GM19372 (cell line): Measurements from ENCODE around the gene GFRAL.
"Not testable (repeated sequence)": the region's sequence is repeated elsewhere in the genome, so short reads cannot be mapped to it uniquely, and the experiment has no call there.

Experiments used
- ATAC-seq: cut with Tn5 transposase; IDR thresholded peaks from one replicate; pipeline ENCODE4 v1.9.1; 2021; ENCODE audit warnings: mild to moderate bottlenecking, low read depth, moderate library complexity; ENCODE audit not compliant: unreplicated experiment

Gene GFRAL, protein sequence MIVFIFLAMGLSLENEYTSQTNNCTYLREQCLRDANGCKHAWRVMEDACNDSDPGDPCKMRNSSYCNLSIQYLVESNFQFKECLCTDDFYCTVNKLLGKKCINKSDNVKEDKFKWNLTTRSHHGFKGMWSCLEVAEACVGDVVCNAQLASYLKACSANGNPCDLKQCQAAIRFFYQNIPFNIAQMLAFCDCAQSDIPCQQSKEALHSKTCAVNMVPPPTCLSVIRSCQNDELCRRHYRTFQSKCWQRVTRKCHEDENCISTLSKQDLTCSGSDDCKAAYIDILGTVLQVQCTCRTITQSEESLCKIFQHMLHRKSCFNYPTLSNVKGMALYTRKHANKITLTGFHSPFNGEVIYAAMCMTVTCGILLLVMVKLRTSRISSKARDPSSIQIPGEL

DNA sequence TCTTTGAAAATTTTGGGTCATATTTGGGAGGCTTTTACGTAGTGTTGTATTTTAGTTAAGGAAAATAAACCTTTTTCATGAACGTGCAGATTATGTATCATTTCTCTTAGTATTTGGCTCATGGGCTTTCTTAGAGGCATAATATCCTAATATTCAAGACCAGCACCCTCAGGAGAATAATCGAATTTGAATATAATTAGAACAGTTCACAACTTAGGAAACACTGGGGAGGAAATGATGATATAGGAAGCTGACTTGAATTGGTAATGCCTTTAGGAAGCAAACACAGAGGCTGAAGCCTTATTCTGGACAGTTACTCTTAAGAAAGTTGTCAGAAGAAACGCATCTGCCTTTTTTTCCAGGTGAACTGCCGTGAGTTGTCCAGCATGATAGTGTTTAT, at the start of gene GFRAL:
TSS of gene GFRAL (plus strand) at position 301 of the 400 bp plus-strand sequence. CDS start at position 387, 86 bp downstream.
- no peak for ATAC-seq

DNA sequence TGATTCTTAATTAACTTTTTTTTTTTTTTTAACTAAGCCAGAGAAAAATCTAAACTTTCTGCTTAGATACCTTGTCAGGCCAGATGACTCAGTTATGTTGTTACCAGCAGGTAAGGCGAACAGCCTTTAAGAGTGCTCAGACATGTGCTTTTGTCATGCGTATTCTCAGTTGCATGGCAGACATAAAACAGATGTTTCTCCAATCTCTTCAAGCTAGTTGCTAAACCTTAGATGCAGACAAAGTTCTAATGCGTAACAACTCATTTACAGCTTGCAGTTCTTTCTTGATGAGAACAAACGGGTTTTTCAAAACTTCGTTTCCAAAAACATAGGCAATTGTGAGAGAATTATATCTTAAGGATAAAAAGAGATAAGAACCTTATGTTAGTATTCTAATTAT, 49.6 kb upstream of the GFRAL start:
- no peak for ATAC-seq

DNA sequence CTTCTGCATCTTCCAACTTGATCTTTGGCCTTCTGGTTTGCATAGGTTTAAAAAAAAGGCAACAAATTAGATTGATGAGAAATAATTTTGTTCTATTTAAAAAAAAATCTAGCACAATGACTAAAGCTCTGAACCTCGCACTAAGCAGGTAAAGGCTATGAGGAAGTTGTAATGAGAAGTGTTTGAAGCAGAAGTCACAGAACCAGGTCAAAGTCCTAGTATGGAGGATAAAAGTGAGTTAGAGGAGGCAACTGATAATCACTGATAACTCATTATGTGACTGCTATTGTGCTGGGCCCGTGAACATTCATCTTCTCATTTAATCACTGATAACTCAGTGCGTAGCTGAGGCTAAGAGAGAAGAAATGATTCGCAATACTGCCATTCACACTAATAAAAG, 46.1 kb upstream of the GFRAL start:
- no peak for ATAC-seq

DNA sequence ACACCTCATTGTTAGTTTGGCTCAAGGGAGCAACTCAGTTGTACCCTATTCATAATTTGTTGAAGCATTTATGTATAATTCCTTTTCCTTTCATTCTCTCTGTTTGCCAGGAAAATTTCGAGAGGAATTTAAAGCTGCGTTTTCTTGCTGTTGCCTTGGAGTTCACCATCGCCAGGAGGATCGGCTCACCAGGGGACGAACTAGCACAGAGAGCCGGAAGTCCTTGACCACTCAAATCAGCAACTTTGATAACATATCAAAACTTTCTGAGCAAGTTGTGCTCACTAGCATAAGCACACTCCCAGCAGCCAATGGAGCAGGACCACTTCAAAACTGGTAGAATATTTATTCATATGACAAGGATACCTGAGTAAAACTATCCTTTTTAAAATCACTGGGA, 45.2 kb upstream of the GFRAL start:
- ATAC-seq, result no peak

DNA sequence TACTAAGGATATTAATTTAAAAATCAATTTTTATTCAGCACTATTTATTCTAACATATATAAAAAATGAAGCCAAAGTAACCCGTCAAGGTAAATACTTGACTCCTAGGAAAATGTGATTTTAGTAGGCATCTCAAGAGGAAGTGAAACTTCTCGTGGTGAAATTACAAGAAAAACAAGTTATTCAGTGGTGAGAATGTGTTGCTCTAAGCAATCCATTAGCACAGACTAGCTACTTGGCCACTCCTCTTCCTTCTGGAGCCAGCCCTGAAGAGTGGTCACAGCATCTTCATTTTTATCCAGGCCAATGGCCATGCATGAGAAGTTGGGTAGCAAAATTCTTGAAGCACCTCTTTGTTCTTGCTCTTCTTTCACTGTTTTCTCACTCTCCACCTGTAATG, 40.4 kb upstream of the GFRAL start:
- ATAC-seq, result no peak

DNA sequence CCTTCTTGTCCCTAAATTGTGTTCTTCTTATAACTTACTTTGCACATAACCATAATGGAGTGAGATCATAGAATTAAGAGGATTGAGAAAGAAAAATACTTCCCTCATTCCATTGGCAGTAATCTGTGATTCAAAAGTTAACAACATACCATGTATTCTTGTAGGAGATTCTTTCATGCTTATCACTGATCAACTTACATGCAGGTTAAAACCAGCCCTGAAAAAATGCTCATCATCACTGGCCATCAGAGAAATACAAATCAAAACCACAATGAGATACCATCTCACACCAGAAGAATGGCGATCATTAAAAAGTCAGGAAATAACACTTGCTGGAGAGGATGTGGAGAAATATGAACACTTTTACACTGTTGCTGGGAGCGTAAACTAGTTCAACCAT, 36.5 kb upstream of the GFRAL start:
- no peak for ATAC-seq

DNA sequence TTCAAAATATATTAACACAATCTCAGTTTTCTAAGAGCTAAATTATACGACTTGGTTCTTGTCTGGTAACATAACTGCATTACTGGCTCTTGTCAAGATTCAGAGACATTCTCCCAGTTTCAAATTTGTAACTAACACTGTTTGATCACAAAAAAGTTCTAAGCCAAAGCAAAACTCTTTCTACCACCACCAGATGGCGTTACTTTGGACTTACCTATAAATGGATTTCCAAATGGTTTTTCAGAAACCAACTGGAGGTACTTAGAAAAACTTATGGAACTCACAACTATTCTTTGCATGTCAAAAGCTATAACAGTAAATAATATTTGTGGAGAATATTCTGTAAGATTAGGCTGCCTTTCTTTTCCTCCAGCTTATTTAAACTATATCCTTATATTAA, 34.2 kb upstream of the GFRAL start:
- no peak for ATAC-seq

DNA sequence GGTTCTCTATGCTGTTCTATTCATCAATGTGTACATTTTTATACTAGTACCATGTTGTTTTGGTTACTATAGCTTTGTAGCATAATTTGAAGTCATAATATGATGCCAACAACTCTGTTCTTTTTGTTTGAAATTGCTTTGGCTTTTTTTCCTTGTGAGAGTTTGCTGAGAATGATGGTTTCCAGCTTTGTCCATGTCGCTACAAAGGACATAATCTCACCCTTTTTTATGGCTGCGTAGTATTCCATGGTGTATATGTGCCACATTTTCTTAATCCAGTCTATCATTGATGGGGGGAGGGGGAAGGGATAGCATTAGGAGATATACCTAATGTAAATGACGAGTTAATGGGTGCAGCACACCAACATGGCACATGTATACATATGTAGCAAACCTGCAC, 30.1 kb upstream of the GFRAL start:
- not testable (repeated sequence) for ATAC-seq

DNA sequence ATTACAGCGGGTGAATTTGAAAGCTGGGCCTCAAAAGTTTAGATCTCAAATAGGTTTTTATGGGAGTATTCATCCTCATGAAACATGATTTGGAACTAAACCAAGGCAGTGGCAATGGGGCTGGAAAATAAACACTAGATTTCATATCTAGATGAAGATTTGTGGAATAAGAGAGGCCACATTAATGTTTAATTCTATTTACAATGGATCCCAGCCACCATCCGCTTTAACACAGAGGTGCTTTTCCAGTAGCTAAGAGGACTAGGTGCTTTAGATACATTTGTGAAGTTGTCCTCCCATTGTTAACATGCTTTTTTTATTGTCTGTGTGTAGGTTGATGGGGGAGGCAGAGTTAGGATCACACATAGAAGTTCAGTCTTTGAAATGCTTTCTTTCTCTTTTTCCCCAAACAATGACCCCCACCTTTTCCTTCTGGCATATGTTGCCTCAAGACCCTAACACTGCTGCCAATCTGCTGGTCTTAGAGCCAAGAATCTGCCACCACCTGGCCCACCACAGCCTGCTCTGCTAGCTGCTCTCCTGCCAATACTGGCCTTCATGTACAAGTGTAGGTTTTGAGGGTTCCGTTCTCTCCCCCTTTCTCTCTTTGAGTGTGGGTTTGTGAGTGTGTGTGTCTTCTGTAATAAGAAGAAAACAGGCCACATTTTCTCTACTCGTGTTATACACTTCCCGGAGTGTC, 27.8 kb upstream of the GFRAL start:
- ATAC-seq, result no peak

DNA sequence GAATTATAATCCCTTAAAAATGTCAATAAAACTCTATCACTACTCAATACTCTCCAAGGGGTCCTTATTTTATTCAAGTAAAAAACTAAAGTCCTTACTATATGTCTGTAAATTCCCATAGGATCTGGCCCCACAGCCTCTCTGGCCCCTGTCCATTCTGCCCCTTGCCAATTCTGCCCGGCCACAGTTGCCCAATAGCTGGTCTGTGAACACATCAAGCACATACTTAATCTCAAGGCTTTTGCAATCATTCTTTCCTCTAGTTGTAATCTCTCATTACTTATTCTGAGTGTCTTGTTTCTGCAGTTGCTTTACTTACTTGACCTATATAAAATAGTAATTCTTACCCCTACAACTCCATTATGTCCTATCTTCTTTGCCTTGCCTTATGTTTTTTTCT, 22.5 kb upstream of the GFRAL start:
- ATAC-seq, result no peak

DNA sequence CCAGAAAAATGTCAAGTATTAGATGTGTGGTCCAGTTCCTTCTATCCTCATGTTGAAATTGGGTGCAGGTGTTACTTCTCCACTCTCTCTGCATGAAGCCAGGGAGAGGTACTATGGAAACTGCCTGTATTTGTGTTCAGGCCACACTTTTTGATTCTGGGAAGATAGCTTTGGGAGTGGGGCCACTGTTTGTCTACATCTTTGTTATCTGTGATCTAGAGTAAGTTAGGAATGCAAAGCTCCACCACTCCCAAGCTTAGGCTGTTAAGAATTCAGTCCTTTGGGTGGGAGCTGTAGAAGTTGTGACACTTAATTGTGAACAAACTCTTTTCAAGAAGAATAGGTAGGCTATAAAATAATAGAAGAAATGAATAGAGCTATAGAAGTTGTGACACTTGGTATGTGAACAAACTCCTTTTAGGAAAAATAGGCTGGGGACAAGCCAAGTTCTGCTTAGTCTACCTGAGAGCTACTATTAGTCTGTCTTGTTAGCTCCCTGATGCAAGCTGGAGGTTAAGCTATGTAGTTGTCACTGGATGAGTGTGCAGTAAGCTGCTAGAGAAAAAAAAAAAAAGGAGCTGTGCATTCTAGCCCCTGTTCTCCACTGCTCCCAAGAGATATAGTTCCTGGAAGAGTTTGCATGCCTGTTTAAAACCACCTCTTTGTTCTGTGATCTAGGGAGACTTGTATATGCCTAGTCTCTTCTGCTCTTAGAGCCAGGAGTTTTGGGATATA, 7.1 kb upstream of the GFRAL start:
- no peak for ATAC-seq

DNA sequence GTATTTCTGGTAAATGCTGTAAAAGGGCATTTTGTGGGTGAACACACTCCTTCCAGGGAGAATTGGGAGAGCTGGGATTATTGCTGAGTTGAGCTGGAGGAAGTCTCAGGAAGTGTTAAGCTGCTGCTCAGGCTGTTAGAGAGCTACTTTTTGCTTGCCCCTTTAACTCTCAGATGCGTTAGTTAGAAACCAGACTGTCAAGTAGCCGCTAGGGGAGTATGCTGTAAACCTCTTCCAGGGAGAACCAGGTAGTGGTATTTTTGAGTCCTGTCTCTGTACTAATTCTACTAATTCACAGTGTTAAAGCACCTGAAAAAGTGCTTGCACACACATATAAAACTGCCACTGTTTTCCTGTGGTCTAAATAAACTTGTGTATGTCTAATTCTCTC, 6.6 kb upstream of the GFRAL start:
- no peak for ATAC-seq

DNA sequence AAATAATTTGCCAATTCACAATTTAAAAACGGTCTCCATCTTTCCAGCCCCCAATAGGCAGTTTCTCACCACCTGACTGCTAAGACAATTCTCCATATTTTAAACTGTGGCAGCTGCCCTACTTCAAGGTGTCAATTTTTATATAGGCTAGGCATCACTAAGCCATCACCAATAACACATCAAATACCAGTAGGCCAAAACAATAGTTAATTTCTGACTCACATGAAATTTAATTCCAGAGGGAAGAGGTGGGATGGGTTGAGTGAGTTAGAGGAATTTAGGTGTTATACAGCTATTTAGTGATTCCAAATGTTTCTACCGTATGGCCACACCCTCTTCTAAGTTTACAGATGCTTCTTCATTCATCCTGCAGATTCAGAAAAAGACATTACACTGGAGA, 49.9 kb downstream of the GFRAL start:
- ATAC-seq, result no peak

DNA sequence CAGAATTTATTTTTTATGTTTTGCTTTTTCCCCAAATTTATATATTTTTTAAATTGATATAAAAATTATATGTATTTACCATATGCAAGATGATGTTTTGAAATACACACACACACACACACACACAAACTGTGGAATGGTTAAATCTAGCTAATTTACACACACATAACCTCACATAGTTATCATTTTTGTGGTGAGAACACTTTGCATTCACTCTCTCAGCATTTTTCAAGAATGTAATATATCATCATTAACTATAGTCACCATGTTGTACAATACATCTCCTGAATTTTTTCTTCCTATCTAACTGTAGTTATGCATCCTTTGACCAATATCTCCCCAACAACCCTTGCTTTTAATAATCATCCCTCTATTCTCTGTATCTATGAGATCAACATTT, 52.2 kb downstream of the GFRAL start:
- no peak for ATAC-seq

DNA sequence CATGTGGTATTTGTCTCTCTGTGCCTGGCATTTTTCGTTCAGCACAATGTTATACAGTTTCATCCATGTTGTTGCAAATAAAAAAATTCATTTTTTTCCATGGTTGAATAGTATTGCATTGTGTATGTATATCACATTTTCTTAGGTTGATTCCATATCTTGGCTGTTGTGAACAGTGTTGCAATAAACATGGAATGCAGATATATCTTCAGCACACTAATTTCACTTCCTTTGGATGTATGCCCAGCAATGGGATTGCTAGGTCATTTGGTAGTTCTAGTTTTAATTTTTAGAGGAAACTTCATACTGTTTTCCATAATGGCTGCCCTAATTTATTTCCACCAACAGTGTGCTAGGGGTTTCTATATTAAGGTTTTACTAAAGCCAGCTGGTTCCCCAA, 52.6 kb downstream of the GFRAL start:
- ATAC-seq, result no peak

DNA sequence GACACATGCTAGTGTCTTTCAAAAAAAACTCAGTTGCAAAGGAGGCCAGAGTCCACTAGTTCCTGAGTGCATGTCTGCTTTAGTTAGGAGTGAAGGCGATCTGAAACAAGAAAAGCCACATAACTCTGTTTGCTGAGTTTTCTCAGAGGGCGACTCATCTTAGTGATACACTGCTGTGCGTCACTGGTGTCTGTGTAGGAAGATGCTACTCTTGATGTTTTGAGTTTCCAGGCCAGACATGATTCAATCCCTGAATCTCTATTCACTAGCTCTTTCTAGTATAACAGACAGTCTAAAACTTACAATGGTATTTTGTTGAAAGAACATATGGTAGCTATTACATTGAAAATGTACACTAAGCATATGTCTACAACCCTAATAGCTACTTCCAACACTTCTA, 60.9 kb downstream of the GFRAL start:
- ATAC-seq, result no peak

DNA sequence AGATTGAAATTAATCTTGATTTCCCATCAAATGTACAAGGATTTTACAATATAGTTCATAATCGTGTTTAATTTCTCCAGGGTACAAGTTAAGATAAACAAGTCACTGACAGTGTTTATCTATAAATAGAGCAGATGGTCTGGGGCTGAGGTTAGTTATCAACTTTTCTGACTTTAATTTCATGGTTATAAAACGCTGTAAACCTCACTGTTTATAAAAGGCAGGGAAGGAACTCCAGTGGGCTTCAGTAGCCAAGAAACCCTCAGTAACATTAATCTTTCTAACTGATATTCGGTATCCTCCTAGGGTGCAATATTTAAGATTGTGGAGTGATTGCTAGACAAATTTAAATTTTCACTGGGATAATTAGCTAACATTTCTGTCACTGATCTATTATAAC, 68.6 kb downstream of the GFRAL start:
- no peak for ATAC-seq

DNA sequence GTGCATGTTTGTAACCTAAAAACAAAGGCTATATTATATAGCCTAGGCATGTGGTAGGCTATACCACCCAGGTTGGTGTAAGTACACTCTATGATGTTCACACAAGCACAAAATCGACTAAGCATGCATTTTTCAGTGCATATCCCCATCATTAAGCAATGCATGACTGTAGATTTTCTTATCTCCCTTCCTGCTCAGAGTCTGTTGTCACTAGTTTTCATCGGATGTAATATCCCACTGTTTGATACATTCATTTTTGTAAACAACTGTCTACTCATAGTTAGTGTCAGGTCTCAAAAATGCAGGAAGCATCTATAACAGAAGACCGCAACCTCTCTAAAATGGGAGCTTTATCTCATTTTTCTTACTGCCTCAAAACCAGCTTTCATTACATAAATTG, 70.7 kb downstream of the GFRAL start:
- no peak for ATAC-seq

DNA sequence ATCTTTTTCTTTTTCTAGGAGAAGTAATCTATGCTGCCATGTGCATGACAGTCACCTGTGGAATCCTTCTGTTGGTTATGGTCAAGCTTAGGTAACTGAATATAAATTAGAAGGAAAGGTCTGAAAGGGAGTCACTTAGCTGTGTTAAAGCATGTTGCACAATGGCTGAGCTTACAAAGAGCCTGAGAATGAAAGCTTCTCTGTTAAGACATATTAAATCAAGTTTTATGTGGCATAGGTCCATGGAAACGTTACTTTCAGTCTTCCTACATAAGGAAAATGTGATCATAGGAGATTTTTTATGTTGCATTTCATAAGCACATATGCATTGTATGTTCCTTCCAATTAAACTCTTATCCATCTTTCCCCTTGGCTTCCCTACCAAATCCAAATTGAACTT, 72.1 kb downstream of the GFRAL start:
- no peak for ATAC-seq

DNA sequence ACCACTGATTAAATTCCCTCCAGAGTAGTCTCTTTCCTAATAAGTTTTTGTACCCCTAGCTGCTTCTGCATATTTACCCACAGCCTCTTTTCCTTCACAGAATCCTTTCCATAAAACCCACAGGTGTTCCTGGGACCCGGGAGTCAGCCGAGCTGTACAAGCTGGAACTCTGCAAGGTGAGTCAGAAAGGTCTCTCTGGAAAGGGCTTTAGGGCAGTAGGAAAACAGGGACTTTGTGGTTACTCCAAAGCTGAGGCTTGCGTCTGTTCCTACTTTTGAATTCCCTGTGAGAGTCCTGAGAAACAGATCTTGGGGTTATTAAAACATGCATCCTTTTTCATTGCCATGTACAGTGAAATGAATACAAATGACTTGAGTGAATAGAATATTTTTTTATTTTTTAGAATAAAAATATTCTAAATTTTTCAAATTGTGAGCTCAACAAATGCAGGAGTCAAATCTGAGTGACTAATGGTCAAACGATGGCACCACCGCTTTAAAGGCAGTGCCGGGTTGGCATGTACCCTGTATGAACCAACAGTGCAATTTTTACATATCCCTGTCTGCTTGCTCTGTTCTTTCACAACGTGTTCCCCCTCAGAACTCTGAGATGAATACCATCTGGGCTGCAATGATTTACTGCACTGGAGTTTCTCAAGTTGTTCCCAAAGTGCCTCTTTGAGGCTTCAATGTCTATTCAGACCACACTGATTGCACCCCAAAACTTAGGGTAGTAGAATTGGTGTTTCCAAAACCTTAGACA, 78.4 kb downstream of the GFRAL start:
- no peak for ATAC-seq

DNA sequence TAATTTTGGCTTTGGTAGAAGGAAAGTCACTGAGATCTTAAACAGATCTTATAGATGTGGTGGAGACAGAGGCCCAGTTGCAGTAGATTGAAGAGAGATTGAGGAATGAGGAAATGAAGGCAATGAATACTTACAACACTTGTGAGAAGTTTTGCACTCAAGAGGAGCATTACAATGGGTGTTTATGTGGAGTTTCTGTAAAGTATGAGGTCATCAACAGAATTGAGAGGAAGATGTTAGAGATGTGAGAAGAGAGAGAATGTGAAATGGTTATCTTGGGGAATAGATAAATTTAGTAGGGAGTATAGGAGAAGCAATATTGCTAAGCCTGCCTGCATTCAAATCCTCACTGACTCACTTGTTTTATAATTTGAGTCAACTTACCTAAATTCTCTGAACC, 83.4 kb downstream of the GFRAL start:
- ATAC-seq, result no peak
